NCI-H1048 (cell line): ENCODE measurements around the gene TBXAS1.

ENCODE experiments used
- DNase-seq: peaks from one replicate; lab custom pipeline; 2025; lab: John Stamatoyannopoulos, UW

Gene TBXAS1

GRCh38 chr7:139976838-139977656, 148.0 kb downstream of the TBXAS1 start:
- no peak for DNase-seq

GRCh38 chr7:139981511-139981895, 152.4 kb downstream of the TBXAS1 start:
- DNase-seq: no peak

- DNase-seq: no peak
These were observed 154.2 kb downstream of the TBXAS1 start for GRCh38 chr7:139982927-139983920.

GRCh38 chr7:139984642-139985539, 155.8 kb downstream of the TBXAS1 start:
- no peak for DNase-seq

- DNase-seq: no peak
These were observed 156.7 kb downstream of the TBXAS1 start for GRCh38 chr7:139985811-139986210.

- DNase-seq: no peak
These were observed 158.8 kb downstream of the TBXAS1 start for GRCh38 chr7:139987691-139988516.

GRCh38 chr7:139989366-139990141, 160.5 kb downstream of the TBXAS1 start:
- DNase-seq: no peak

- no peak for DNase-seq
These were observed 161.1 kb downstream of the TBXAS1 start for GRCh38 chr7:139990142-139990535.

GRCh38 chr7:139990571-139991268, 161.7 kb downstream of the TBXAS1 start:
- DNase-seq: no peak

GRCh38 chr7:139991269-139991666, 162.2 kb downstream of the TBXAS1 start:
- no peak for DNase-seq

- DNase-seq: no peak
These were observed 162.8 kb downstream of the TBXAS1 start for GRCh38 chr7:139991911-139992310.

- DNase-seq: no peak
These were observed 163.4 kb downstream of the TBXAS1 start for GRCh38 chr7:139992353-139993044.

- DNase-seq: no peak
These were observed 164.1 kb downstream of the TBXAS1 start for GRCh38 chr7:139993169-139993568.

GRCh38 chr7:139993592-139993991, 164.5 kb downstream of the TBXAS1 start:
- no peak for DNase-seq

GRCh38 chr7:139994356-139994755, 165.3 kb downstream of the TBXAS1 start:
- no peak for DNase-seq

GRCh38 chr7:139995017-139995915, 166.2 kb downstream of the TBXAS1 start:
- DNase-seq: no peak

- DNase-seq: no peak
These were observed 169.5 kb downstream of the TBXAS1 start for GRCh38 chr7:139998572-139998971.

- DNase-seq: no peak
These were observed 170.5 kb downstream of the TBXAS1 start for GRCh38 chr7:139999516-139999915.
